ENCODE results near the gene USP34.

The USP34 gene

GRCh38 chr2:61288070-61288841 lies 182.6 kb downstream of the USP34 start:
- Histone ChIP-seq H3K4me3 (ENCODE audit: low read depth in 1 of 2, low read length in 2 of 2) (no peak overlapping the region), H3K36me3 (ENCODE audit: control insufficient read depth in 1 of 2, insufficient read depth in 2 of 2, low read length in 2 of 2) (peaks cover 13 to 19% of the 10 kb centered on the region in 2 donors), H3K9me3 (ENCODE audit: control insufficient read depth in 1 of 2, low read length in 2 of 2) (no peaks in the 10 kb centered on the region), H3K27me3 (ENCODE audit: low read depth, low read length) (no peaks in the 10 kb centered on the region), H3K27ac (ENCODE audit: low read length) (no peak overlapping the region), H3K4me1 (ENCODE audit: control insufficient read depth in 1 of 2, insufficient read depth in 2 of 2, low read length in 2 of 2) (no peaks in the 10 kb centered on the region)

- Histone ChIP-seq H3K27me3 (ENCODE audit: low read depth, low read length) (no peaks in the 10 kb centered on the region), H3K4me3 (ENCODE audit: low read depth in 1 of 2, low read length in 2 of 2) (no peak overlapping the region), H3K9me3 (ENCODE audit: control insufficient read depth in 1 of 2, low read length in 2 of 2) (no peaks in the 10 kb centered on the region), H3K36me3 (ENCODE audit: control insufficient read depth in 1 of 2, insufficient read depth in 2 of 2, low read length in 2 of 2) (peaks cover 13 to 20% of the 10 kb centered on the region in 2 donors), H3K27ac (ENCODE audit: low read length) (no peak overlapping the region), H3K4me1 (ENCODE audit: control insufficient read depth in 1 of 2, insufficient read depth in 2 of 2, low read length in 2 of 2) (no peaks in the 10 kb centered on the region)
Measured at GRCh38 chr2:61287254-61287653, 183.6 kb downstream of the USP34 start.

DNA sequence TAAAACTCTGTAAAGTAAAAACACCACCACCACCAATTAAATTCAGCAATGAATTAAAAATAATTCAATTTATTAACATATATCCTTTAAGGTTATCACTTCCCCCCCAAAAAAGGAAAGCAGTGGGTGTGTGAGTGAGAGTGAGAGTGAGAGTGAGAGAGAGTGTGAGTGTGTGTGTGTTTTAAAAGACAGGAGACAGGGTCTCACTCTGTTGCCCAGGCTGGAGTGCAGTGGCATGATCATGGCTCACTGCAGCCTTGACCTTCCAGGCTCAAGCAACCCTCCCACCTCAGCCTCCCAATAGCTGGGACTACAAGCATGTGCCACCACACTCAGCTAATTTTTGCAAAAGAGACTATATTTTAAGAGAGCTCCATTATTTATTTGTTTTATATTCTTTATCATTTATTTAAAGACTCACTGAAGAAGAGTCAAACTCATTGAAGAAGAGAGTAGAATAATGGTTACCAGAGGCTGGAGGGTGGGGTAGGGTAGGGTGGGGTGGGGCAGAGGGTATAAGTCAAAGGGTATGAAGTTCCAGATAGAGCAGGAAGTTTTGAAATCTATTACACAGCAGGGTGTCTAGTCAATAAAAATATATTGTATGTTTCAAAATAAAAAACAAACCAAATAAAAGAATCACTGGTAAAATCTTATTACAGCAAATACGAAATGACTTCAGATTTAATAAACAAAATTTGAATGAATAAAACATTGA lies 187.3 kb downstream of the USP34 start:
- Histone ChIP-seq H3K9me3 (ENCODE audit: control insufficient read depth in 1 of 2, low read length in 2 of 2) (no peaks in the 10 kb centered on the region), H3K27me3 (ENCODE audit: low read depth, low read length) (no peaks in the 10 kb centered on the region), H3K4me3 (ENCODE audit: low read depth in 1 of 2, low read length in 2 of 2) (no peak overlapping the region), H3K36me3 (ENCODE audit: control insufficient read depth in 1 of 2, insufficient read depth in 2 of 2, low read length in 2 of 2) (peaks cover 17 to 22% of the 10 kb centered on the region in 2 donors), H3K4me1 (ENCODE audit: control insufficient read depth in 1 of 2, insufficient read depth in 2 of 2, low read length in 2 of 2) (no peaks in the 10 kb centered on the region), H3K27ac (ENCODE audit: low read length) (no peak overlapping the region)

GRCh38 chr2:61282104-61282590 lies 188.7 kb downstream of the USP34 start:
- H3K9me3 ChIP-seq (ENCODE audit: control insufficient read depth in 1 of 2, low read length in 2 of 2), result no peaks in the 10 kb centered on the region
- H3K36me3 ChIP-seq (ENCODE audit: control insufficient read depth in 1 of 2, insufficient read depth in 2 of 2, low read length in 2 of 2), result peaks cover 15 to 20% of the 10 kb centered on the region in 2 donors

DNA sequence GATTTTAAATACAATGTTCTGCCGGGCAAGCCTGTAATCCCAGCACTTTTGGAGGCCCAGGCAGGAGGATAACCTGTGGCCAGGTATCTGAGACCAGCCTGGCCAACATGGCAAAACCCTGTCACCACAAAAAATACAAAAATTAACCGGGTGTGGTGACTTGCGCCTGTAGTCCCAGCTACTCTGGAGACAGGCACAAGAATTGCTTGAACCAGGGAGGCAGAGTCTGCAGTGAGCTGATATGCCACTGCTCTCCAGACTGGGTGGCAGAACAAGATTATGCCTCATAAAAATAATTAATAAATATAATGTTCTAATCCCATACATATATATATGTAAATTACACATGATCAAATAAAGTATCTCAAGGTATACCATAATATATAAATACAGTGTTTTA lies 189.6 kb downstream of the USP34 start:
- Histone ChIP-seq H3K27me3 (ENCODE audit: low read depth, low read length) (no peaks in the 10 kb centered on the region), H3K9me3 (ENCODE audit: control insufficient read depth in 1 of 2, low read length in 2 of 2) (no peaks in the 10 kb centered on the region), H3K27ac (ENCODE audit: low read length) (no peak overlapping the region), H3K4me3 (ENCODE audit: low read depth in 1 of 2, low read length in 2 of 2) (no peak overlapping the region), H3K36me3 (ENCODE audit: control insufficient read depth in 1 of 2, insufficient read depth in 2 of 2, low read length in 2 of 2) (peaks cover 19 to 20% of the 10 kb centered on the region in 2 donors), H3K4me1 (ENCODE audit: control insufficient read depth in 1 of 2, insufficient read depth in 2 of 2, low read length in 2 of 2) (no peaks in the 10 kb centered on the region)

More at GRCh38 chr2:61282104-61282590, 188.7 kb downstream of the USP34 start:
- Histone ChIP-seq H3K4me3 (ENCODE audit: low read depth in 1 of 2, low read length in 2 of 2) (no peak overlapping the region), H3K27ac (ENCODE audit: low read length) (no peak overlapping the region), H3K4me1 (ENCODE audit: control insufficient read depth in 1 of 2, insufficient read depth in 2 of 2, low read length in 2 of 2) (no peaks in the 10 kb centered on the region), H3K27me3 (ENCODE audit: low read depth, low read length) (no peaks in the 10 kb centered on the region)

DNA sequence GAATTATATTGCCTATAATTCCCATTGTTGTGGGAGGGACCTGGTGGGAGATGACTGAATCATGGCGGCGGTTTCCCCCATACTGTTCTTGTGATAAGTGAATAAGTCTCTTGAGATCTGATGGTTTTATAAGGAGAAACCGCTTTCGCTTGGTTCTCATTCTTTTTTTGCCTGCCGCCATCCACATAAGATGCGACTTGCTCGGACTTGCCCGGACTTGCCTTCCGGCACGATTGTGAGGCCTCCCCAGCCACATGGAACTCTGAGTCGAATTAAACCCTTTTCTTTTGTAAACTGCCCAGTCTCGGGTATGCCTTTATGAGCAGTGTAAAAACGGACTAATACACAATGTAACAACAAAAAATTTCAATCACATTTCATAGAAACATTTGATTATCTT lies 193.1 kb downstream of the USP34 start:
- Histone ChIP-seq H3K4me3 (ENCODE audit: low read depth in 1 of 2, low read length in 2 of 2) (no peak overlapping the region), H3K27me3 (ENCODE audit: low read depth, low read length) (no peaks in the 10 kb centered on the region), H3K4me1 (ENCODE audit: control insufficient read depth in 1 of 2, insufficient read depth in 2 of 2, low read length in 2 of 2) (no peaks in the 10 kb centered on the region), H3K36me3 (ENCODE audit: control insufficient read depth in 1 of 2, insufficient read depth in 2 of 2, low read length in 2 of 2) (peaks cover 19 to 23% of the 10 kb centered on the region in 2 donors), H3K9me3 (ENCODE audit: control insufficient read depth in 1 of 2, low read length in 2 of 2) (no peaks in the 10 kb centered on the region), H3K27ac (ENCODE audit: low read length) (no peak overlapping the region)

DNA sequence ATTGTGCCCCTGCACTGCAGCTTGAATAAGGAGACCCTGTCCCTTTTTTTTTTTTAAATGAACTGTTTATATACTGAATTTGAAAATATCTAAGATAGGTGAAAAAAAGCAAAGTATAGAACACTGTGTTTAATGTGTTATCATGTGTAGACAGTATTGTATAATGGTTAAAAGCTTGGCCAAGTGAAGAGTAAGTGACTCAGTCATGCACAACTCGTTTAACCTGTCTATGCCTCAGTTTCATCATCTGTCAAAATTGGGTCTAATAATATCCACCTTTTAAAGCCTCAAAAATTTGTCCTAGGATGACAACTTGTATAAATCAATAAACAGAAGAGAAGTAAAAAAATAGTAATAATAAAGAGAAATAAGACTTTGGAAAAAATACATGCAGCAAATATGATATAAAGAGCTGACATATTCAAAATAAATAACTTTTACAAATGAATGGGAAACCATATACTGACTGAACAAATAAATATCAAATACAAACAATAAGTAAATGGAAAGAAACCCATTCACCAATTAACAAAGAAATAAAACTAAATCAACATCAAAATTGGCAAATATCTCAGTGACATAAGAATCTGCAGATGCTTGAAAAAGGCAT lies 195.2 kb downstream of the USP34 start:
- Histone ChIP-seq H3K27me3 (ENCODE audit: low read depth, low read length) (no peaks in the 10 kb centered on the region), H3K36me3 (ENCODE audit: control insufficient read depth in 1 of 2, insufficient read depth in 2 of 2, low read length in 2 of 2) (peaks cover 15 to 34% of the 10 kb centered on the region in 2 donors), H3K9me3 (ENCODE audit: control insufficient read depth in 1 of 2, low read length in 2 of 2) (no peaks in the 10 kb centered on the region), H3K27ac (ENCODE audit: low read length) (no peak overlapping the region), H3K4me1 (ENCODE audit: control insufficient read depth in 1 of 2, insufficient read depth in 2 of 2, low read length in 2 of 2) (no peaks in the 10 kb centered on the region), H3K4me3 (ENCODE audit: low read depth in 1 of 2, low read length in 2 of 2) (no peak overlapping the region)

DNA sequence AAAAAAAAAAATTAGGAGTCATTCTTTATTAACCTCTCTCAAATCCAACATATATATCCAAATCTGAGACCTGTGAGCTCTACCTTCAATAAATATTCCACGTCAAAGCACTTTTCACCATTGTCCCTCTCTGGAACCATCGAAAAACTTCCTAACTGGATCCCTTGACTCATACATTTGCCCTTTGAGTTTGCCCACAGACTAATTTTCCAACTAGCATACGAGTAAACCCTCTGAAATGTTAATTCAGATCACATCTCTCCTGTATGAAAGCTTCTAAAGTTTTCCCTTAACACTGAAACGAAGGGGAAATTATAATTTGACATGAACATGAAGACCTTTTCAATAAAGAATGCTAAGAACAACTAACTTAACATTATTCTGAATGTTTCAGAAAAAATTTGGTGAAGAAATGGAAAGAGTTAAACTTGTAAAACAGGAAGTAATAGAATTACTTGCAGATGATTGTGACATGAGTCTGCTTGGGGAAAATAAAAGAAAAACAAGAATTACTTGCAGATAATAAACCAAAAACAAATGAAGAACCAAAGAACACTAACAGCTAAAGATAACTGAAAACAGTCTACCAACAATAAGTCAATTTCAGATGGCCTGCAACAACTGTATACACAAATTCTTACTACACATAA lies 198.3 kb downstream of the USP34 start:
- peaks cover 11 to 31% of the 10 kb centered on the region in 2 donors for H3K36me3 ChIP-seq (ENCODE audit: control insufficient read depth in 1 of 2, insufficient read depth in 2 of 2, low read length in 2 of 2)
- H3K9me3 ChIP-seq (ENCODE audit: control insufficient read depth in 1 of 2, low read length in 2 of 2), result no peaks in the 10 kb centered on the region
- H3K4me1 ChIP-seq (ENCODE audit: control insufficient read depth in 1 of 2, insufficient read depth in 2 of 2, low read length in 2 of 2), result no peaks in the 10 kb centered on the region
- no peaks in the 10 kb centered on the region for H3K27me3 ChIP-seq (ENCODE audit: low read depth, low read length)
- H3K4me3 ChIP-seq (ENCODE audit: low read depth in 1 of 2, low read length in 2 of 2), result no peak overlapping the region
- no peak overlapping the region for H3K27ac ChIP-seq (ENCODE audit: low read length)

- Histone ChIP-seq H3K4me3 (ENCODE audit: low read depth in 1 of 2, low read length in 2 of 2) (no peak overlapping the region), H3K27me3 (ENCODE audit: low read depth, low read length) (no peaks in the 10 kb centered on the region), H3K4me1 (ENCODE audit: control insufficient read depth in 1 of 2, insufficient read depth in 2 of 2, low read length in 2 of 2) (no peaks in the 10 kb centered on the region), H3K36me3 (ENCODE audit: control insufficient read depth in 1 of 2, insufficient read depth in 2 of 2, low read length in 2 of 2) (peaks cover 3 to 25% of the 10 kb centered on the region in 2 donors), H3K27ac (ENCODE audit: low read length) (no peak overlapping the region), H3K9me3 (ENCODE audit: control insufficient read depth in 1 of 2, low read length in 2 of 2) (no peaks in the 10 kb centered on the region)
Measured at GRCh38 chr2:61268249-61268648, 202.6 kb downstream of the USP34 start.

DNA sequence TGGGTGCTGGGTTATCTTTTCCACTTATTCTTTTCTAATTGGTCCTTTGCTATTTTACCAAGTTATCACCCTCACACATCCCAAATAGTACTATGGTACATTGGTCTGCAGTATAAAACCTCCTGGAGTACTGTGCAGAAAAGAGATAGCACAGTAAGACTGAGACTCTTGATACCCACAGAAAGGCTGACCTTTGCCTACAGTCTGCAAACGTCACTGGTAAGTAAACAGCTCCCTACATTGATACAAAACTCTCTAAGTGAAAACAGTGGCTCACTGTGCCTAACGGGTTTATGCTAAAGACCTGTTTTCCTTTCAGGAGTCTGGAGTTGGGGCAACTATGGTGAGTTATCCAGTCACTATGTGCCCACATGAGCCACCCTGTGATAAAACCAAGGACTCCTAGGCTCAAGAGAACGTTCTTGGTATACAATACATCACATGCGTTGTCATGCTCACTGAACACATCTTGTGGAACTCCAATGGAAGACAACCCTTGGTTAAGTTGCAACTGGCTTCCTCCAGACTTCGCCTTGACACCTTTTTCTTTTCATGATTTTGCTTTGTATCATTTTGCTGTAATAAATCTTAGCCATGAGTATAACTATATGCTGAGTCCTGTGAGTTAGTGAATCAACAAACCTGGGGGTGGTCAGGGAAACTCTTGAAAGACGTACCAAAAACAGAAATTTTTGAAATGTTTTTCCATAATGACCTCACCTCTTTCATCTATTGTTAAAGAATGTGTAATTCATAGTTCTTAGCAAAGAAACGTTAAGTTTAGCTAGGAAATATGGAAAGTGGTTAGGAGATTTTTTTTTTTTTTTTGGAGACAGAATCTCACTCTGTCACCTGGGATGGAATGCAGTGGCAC lies 204.0 kb downstream of the USP34 start:
- H3K9me3 ChIP-seq (ENCODE audit: control insufficient read depth in 1 of 2, low read length in 2 of 2), result no peaks in the 10 kb centered on the region
- no peaks in the 10 kb centered on the region for H3K4me1 ChIP-seq (ENCODE audit: control insufficient read depth in 1 of 2, insufficient read depth in 2 of 2, low read length in 2 of 2)
- H3K27ac ChIP-seq (ENCODE audit: low read length), result no peak overlapping the region
- H3K4me3 ChIP-seq (ENCODE audit: low read depth in 1 of 2, low read length in 2 of 2), result no peak overlapping the region
- peaks cover 3 to 19% of the 10 kb centered on the region in 2 donors for H3K36me3 ChIP-seq (ENCODE audit: control insufficient read depth in 1 of 2, insufficient read depth in 2 of 2, low read length in 2 of 2)
- no peaks in the 10 kb centered on the region for H3K27me3 ChIP-seq (ENCODE audit: low read depth, low read length)
